ENCODE results near the gene RAMP2. TPM values are rescaled to one million over a fixed set of nuclear protein-coding genes. Genes with fewer than 3 reads are reported as not detected.
"Not testable (repeated sequence)": the region's sequence is repeated elsewhere in the genome, so short reads cannot be mapped to it uniquely, and the experiment has no call there.

RAMP2 gene
- total RNA-seq, 1 experiment from 2014 or later = not detected

DNA sequence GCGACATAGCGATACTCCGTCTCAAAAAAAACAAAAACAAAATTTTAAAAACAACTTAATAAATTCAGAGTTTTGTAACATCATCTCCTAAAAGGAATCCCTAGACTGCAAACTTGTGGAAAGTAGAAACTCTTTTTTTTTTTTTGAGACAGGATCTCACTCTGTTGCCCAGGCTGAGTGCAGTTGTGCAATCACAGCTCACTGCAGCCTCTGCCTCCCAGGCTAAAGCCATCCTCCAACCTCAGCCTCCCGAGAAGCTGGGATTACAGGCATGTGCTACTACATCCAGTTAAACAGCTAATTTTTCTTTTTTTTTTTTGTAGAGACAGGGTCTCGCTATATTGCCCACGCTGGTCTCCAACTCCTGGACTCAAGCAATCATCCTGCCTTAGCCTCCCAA, 35.9 kb upstream of the RAMP2 start:
- Mint-ChIP-seq H3K27ac (ENCODE audit: low read depth, unreplicated experiment) (no peak overlapping the region), H3K36me3 (ENCODE audit: insufficient read depth, unreplicated experiment) (peaks cover 77% of the 10 kb centered on the region), H3K4me1 (ENCODE audit: insufficient read depth, unreplicated experiment) (no peaks in the 10 kb centered on the region), H3K4me3 (ENCODE audit: unreplicated experiment) (no peak overlapping the region), H3K9me3 (ENCODE audit: unreplicated experiment) (no peaks in the 10 kb centered on the region), H3K27me3 (ENCODE audit: insufficient read depth, unreplicated experiment) (no peaks in the 10 kb centered on the region)
- no peak for DNase-seq (ENCODE audit: unreplicated experiment)
- ChIA-PET CTCF (interaction anchor here (0.6 to 1.3 kb wide), 3 partner anchors 147 to 1284 kb away, joined by 3 to 4 read pairs (median 3); no protein-coding TSS in a partner anchor), POLR2A (interaction anchor here (0.7 kb wide), 1 partner anchor 186 kb away, joined by 4 read pairs; no protein-coding TSS in a partner anchor)
- TF ChIP-seq, protein P1, sequence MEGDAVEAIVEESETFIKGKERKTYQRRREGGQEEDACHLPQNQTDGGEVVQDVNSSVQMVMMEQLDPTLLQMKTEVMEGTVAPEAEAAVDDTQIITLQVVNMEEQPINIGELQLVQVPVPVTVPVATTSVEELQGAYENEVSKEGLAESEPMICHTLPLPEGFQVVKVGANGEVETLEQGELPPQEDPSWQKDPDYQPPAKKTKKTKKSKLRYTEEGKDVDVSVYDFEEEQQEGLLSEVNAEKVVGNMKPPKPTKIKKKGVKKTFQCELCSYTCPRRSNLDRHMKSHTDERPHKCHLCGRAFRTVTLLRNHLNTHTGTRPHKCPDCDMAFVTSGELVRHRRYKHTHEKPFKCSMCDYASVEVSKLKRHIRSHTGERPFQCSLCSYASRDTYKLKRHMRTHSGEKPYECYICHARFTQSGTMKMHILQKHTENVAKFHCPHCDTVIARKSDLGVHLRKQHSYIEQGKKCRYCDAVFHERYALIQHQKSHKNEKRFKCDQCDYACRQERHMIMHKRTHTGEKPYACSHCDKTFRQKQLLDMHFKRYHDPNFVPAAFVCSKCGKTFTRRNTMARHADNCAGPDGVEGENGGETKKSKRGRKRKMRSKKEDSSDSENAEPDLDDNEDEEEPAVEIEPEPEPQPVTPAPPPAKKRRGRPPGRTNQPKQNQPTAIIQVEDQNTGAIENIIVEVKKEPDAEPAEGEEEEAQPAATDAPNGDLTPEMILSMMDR (IDR thresholded peaks at IDR 0.05; ENCODE audit: unreplicated experiment) = no peak
- intact Hi-C loops (cut with micrococcal nuclease) = no loop called here
- no TSS peak for BruUV-seq (replicated peaks)

DNA sequence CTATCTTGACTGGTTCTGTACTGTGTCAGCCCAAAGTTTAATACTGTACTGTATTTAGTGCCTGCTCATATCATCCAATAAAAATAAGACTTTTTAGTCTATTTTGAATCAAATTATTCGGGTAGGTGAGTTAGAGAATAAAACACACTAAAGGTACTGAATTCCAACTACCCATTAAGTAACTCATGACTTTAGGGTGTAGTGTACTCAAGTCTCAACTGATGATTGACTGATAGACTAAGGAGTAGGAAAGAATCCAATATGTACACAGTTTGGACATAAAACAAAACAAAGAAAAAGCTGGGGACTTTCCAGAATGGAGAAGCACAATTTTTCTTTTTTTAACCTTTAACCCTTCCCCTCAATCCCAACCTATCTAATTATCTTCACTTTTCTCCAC, 20.3 kb upstream of the RAMP2 start:
- H3K27me3 Mint-ChIP-seq (ENCODE audit: insufficient read depth, unreplicated experiment) = no peaks in the 10 kb centered on the region
- ChIA-PET POLR2A (no interaction called here), CTCF (interaction anchor here (0.6 kb wide), 2 partner anchors 9 to 441 kb away, joined by 3 to 5 read pairs; no protein-coding TSS in a partner anchor)
- H3K27ac Mint-ChIP-seq (ENCODE audit: low read depth, unreplicated experiment) = no peak overlapping the region
- H3K36me3 Mint-ChIP-seq (ENCODE audit: insufficient read depth, unreplicated experiment) = peaks cover 6% of the 10 kb centered on the region
- intact Hi-C loops (cut with micrococcal nuclease) = no loop called here
- no peak for DNase-seq (ENCODE audit: unreplicated experiment)
- H3K9me3 Mint-ChIP-seq (ENCODE audit: unreplicated experiment) = no peaks in the 10 kb centered on the region
- BruUV-seq (replicated peaks) = no TSS peak
- TF ChIP-seq, protein P1 (IDR thresholded peaks at IDR 0.05; ENCODE audit: unreplicated experiment) = no peak
- peaks cover 10% of the 10 kb centered on the region for H3K4me1 Mint-ChIP-seq (ENCODE audit: insufficient read depth, unreplicated experiment)
- no peak overlapping the region for H3K4me3 Mint-ChIP-seq (ENCODE audit: unreplicated experiment)

DNA sequence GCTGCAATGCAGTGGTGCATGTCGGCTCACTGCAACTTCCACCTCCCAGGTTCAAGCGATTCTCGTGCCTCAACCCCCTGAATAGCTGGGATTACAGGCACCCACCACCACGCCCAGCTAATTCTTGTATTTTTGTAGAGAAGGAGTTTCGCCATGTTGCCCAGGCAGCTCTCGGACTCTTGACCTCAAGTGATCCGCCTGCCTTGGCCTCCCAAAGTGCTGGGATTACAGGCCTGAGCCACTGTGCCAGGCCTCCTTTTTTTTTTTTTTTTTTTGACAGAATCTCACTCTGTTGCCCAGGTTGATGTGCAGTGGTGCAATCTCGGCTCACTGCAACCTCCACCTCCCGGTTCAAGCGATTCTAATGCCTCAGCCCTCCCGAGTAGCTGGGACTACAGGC, 18.1 kb upstream of the RAMP2 start:
- POLR2A ChIA-PET = interaction anchor here (0.6 to 2.2 kb wide), 6 partner anchors 11 to 943 kb away, joined by 3 to 10 read pairs (median 6); partner anchors contain the start of genes PSMC3IP, RETREG3, TUBG1 and VPS25
- H3K4me3 Mint-ChIP-seq (ENCODE audit: unreplicated experiment); H3K4me1 Mint-ChIP-seq (ENCODE audit: insufficient read depth, unreplicated experiment); DNase-seq (ENCODE audit: unreplicated experiment); H3K27me3 Mint-ChIP-seq (ENCODE audit: insufficient read depth, unreplicated experiment); H3K27ac Mint-ChIP-seq (ENCODE audit: low read depth, unreplicated experiment); H3K36me3 Mint-ChIP-seq (ENCODE audit: insufficient read depth, unreplicated experiment); H3K9me3 Mint-ChIP-seq (ENCODE audit: unreplicated experiment); BruUV-seq (replicated peaks); intact Hi-C loops (cut with micrococcal nuclease): not testable (repeated sequence)
- CTCF ChIA-PET = interaction anchor here (0.8 to 1.3 kb wide), 4 partner anchors 21 to 41 kb away, joined by 3 to 5 read pairs (median 4); no protein-coding TSS in a partner anchor

DNA sequence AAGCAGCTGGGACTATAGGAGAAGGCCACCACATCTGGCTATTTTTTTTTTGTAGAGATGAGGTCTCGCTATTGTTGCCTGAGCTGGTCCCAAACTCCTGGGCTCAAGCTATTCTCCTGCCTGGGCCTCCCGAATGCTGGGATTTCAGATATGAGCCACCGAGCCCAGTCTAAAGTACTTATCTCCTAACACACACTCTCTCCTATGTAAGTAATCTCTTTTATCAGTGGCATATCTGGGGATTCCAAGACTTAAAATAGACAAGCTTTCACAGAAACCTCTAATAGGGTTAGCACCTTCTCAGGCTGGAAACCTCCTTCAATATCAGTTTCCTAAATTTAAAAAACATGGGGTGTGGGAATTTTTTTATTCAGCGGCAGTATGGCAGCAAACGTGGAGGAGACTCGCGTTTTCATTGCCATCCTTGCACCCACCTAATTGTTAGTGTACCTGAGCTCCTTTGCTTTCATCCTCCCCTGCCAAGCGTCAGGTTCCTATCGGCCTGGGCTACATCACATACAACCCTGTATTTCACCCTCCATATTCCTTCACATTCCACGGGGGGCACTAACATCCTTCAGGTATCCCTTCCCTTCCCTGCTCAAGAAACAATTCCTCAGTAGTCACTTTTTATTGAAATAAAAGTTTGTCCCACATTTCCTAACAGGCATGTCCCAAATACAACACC, 17.3 kb upstream of the RAMP2 start:
- peak overlapping the region; percentile 96 for H3K27ac Mint-ChIP-seq (ENCODE audit: low read depth, unreplicated experiment)
- TF ChIP-seq, protein P1 (IDR thresholded peaks at IDR 0.05; ENCODE audit: unreplicated experiment) = no peak
- intact Hi-C loops (cut with micrococcal nuclease) = loop anchor here (2.0 kb wide), 1 partner anchor 19 kb away; no protein-coding TSS in a partner anchor
- H3K9me3 Mint-ChIP-seq (ENCODE audit: unreplicated experiment) = no peaks in the 10 kb centered on the region
- H3K27me3 Mint-ChIP-seq (ENCODE audit: insufficient read depth, unreplicated experiment) = no peaks in the 10 kb centered on the region
- peaks cover 10% of the 10 kb centered on the region for H3K4me1 Mint-ChIP-seq (ENCODE audit: insufficient read depth, unreplicated experiment)
- H3K36me3 Mint-ChIP-seq (ENCODE audit: insufficient read depth, unreplicated experiment) = peaks cover 6% of the 10 kb centered on the region
- CTCF ChIA-PET = interaction anchor here (0.5 to 1.3 kb wide), 8 partner anchors 11 to 740 kb away, joined by 3 to 5 read pairs (median 4); partner anchors contain the start of gene DHX8
- no peak for DNase-seq (ENCODE audit: unreplicated experiment)
- POLR2A ChIA-PET = interaction anchor here (0.6 to 2.2 kb wide), 10 partner anchors 8 to 944 kb away, joined by 3 to 10 read pairs (median 4); partner anchors contain the start of genes BECN1, PSMC3IP, RETREG3 and TUBG1
- BruUV-seq (replicated peaks) = no TSS peak
- peak overlapping the region; percentile 91 for H3K4me3 Mint-ChIP-seq (ENCODE audit: unreplicated experiment)
